CD14-positive monocyte (primary cell): Measurements from ENCODE around the gene CNN3. TPM values are rescaled to one million over a fixed set of nuclear protein-coding genes. Genes with fewer than 3 reads are reported as not detected.

Experiments used
- DNase-seq, 3 donors: peaks; one replicate each; pipeline ENCODE4 v3.0.0-alpha.2; 2011 to 2022
- H2AFZ ChIP-seq: 2 replicates; pipeline ENCODE4 v1.6.0; 2012; ENCODE audit warnings: mild to moderate bottlenecking, low read depth, low read length, inconsistent platforms; ENCODE audit not compliant: insufficient read depth, poor library complexity, severe bottlenecking
- H3K27ac ChIP-seq, 2 donors: 1 replicate in 1 of 2; 2 replicates in 1 of 2; pipeline ENCODE4 v1.5.1; 2012 to 2013; ENCODE audit warnings: low read length in 2 of 2, control low read depth in 1 of 2, inconsistent platforms in 1 of 2, low read depth in 1 of 2, mild to moderate bottlenecking in 1 of 2
- H3K27me3 ChIP-seq, 2 donors: one replicate each; pipeline versions ENCODE4 v1.6.0 to v1.6.1; 2011 to 2013; ENCODE audit warnings: low read length in 2 of 2; ENCODE audit not compliant: control insufficient read depth in 2 of 2, insufficient read depth in 2 of 2
- H3K36me3 ChIP-seq, 2 donors: replicated peaks in 1 of 2; 1 replicate in 1 of 2; 2 replicates in 1 of 2; pipeline versions ENCODE4 v1.5.1 to v1.6.1; 2012 to 2013; ENCODE audit warnings: low read length in 2 of 2, control low read depth in 1 of 2, inconsistent platforms in 1 of 2, mild to moderate bottlenecking in 1 of 2; ENCODE audit not compliant: insufficient read depth in 2 of 2, control insufficient read depth in 1 of 2
- H3K4me1 ChIP-seq, 2 donors: 1 replicate in 1 of 2; 2 replicates in 1 of 2; pipeline versions ENCODE4 v1.5.1 to v1.6.1; 2012 to 2013; ENCODE audit warnings: low read length in 2 of 2, control low read depth in 1 of 2, inconsistent platforms in 1 of 2, mild to moderate bottlenecking in 1 of 2, moderate library complexity in 1 of 2; ENCODE audit not compliant: insufficient read depth in 2 of 2, control insufficient read depth in 1 of 2
- H3K4me2 ChIP-seq: replicated peaks from 2 replicates; pipeline ENCODE3; 2012; ENCODE audit warnings: low read length, moderate library complexity, mild to moderate bottlenecking; ENCODE audit not compliant: poor library complexity, severe bottlenecking; ENCODE audit errors: extremely low read depth
- H3K4me3 ChIP-seq, 3 experiments: fragments of 200-600 bp in 1 of 3; sonication (generic) in 1 of 3; replicated peaks in 1 of 3; 1 replicate in 2 of 3; 2 replicates in 1 of 3; pipeline ENCODE4 v1.5.1; 2011 to 2013; ENCODE audit warnings: low read length in 3 of 3, mild to moderate bottlenecking in 3 of 3, control low read depth in 2 of 3, low read depth in 2 of 3, inconsistent platforms in 1 of 3, moderate library complexity in 1 of 3
- H3K79me2 ChIP-seq: 2 replicates; pipeline ENCODE4 v1.6.0; 2012; ENCODE audit warnings: mild to moderate bottlenecking, control low read depth, inconsistent platforms, low read length, moderate library complexity; ENCODE audit not compliant: insufficient read depth
- H3K9ac ChIP-seq: 2 replicates; pipeline ENCODE4 v1.6.0; 2017; ENCODE audit warnings: low read length, mild to moderate bottlenecking; ENCODE audit not compliant: insufficient read depth, poor library complexity, severe bottlenecking
- H3K9me3 ChIP-seq, 2 donors: replicated peaks in 1 of 2; 1 replicate in 1 of 2; 2 replicates in 1 of 2; pipeline versions ENCODE4 v1.5.1 to v1.6.1; 2012 to 2013; ENCODE audit warnings: low read length in 2 of 2, control low read depth in 1 of 2; ENCODE audit not compliant: control insufficient read depth in 1 of 2, insufficient read depth in 1 of 2
- H4K20me1 ChIP-seq: 2 replicates; pipeline ENCODE4 v1.6.0; 2012; ENCODE audit warnings: mild to moderate bottlenecking, low read length, control low read depth, moderate library complexity; ENCODE audit not compliant: insufficient read depth
- H3K27ac Mint-ChIP-seq, 7 donors: one replicate each; pipeline ENCODE4 v1.8.0; 2020; ENCODE audit warnings: mild to moderate bottlenecking in 7 of 7, mixed read lengths in 7 of 7, moderate library complexity in 6 of 7, inconsistent platforms in 2 of 7
- H3K27me3 Mint-ChIP-seq, 3 donors: one replicate each; pipeline ENCODE4 v1.8.0; 2021 to 2022; ENCODE audit warnings: low read depth in 3 of 3, mild to moderate bottlenecking in 3 of 3, mixed read lengths in 3 of 3, moderate library complexity in 3 of 3, inconsistent platforms in 1 of 3
- H3K36me3 Mint-ChIP-seq, 2 donors: one replicate each; pipeline ENCODE4 v1.8.0; 2020; ENCODE audit warnings: mixed read lengths in 2 of 2, inconsistent platforms in 1 of 2, mild to moderate bottlenecking in 1 of 2
- H3K4me1 Mint-ChIP-seq: one replicate; pipeline ENCODE4 v1.8.0; 2020; ENCODE audit warnings: mild to moderate bottlenecking, mixed read lengths
- H3K4me3 Mint-ChIP-seq, 2 donors: one replicate each; pipeline ENCODE4 v1.8.0; 2020; ENCODE audit warnings: mild to moderate bottlenecking in 2 of 2, mixed read lengths in 2 of 2, moderate library complexity in 1 of 2
- H3K9me3 Mint-ChIP-seq, 7 donors: one replicate each; pipeline ENCODE4 v1.8.0; 2020 to 2022; ENCODE audit warnings: mixed read lengths in 7 of 7, mild to moderate bottlenecking in 6 of 7, moderate library complexity in 6 of 7, inconsistent platforms in 2 of 7
- CTCF ChIP-seq: fragments of 200-600 bp; IDR thresholded peaks from one replicate; pipeline ENCODE4 v1.8.0; 2022; ENCODE audit warnings: antibody characterized with exemption, mild to moderate bottlenecking
- WGBS: methylation state at CpG from one replicate; pipeline ENCODE4 v1.1.5; 2013; ENCODE audit warnings: missing lambda C conversion rate; ENCODE audit not compliant: insufficient coverage; 5-methylcytosine and 5-hydroxymethylcytosine counted together
- intact Hi-C, 2 donors: fragments of 100-400 bp; cut with micrococcal nuclease; formaldehyde crosslinking; loops; one replicate each; pipeline versions ENCODE4 v1.15.0 to v1.15.1; 2023
- polyA plus RNA-seq, 3 donors: library from polyadenylated mRNA; depleted of rRNA in 1 of 3; unstranded in 2 of 3; stranded (reverse) in 1 of 3; fragments of 300-500 nt in 2 of 3; fragments of >200 nt in 1 of 3; fragmentation: Illumina TruSeq in 2 of 3; gene quantifications; 1 replicate in 2 of 3; 2 replicates in 1 of 3; pipeline ENCODE4 v1.2.3, GENCODE V29; 2012 to 2021

Gene CNN3
- polyA plus RNA-seq, 3 donors = 0.08 to 0.09 (median 0.08) TPM

GRCh38 chr1:94898491-94899385 is 28.2 kb downstream of the CNN3 start:
- no peak overlapping the region for H3K27ac Mint-ChIP-seq
- H3K27me3 ChIP-seq = no peaks in the 10 kb centered on the region
- WGBS = 100% methylated on average over 1 of the region's 7 CpGs
- no peak overlapping the region for H3K27ac ChIP-seq
- no peak overlapping the region for H3K4me3 ChIP-seq
- no peaks in the 10 kb centered on the region for H3K9me3 Mint-ChIP-seq
- no peaks in the 10 kb centered on the region for H3K36me3 Mint-ChIP-seq
- no peak for TF ChIP-seq CTCF
- H3K36me3 ChIP-seq = no peaks in the 10 kb centered on the region
- H3K79me2 ChIP-seq = no peaks in the 10 kb centered on the region
- H3K27me3 Mint-ChIP-seq = peaks cover 0 to 2% (median 1%) of the 10 kb centered on the region in 3 donors
- no peaks in the 10 kb centered on the region for H4K20me1 ChIP-seq
- H3K9ac ChIP-seq = no peak overlapping the region
- H3K4me1 Mint-ChIP-seq = no peaks in the 10 kb centered on the region
- no peak overlapping the region for H3K4me2 ChIP-seq
- no peaks in the 10 kb centered on the region for H3K4me1 ChIP-seq
- DNase-seq = no peak
- intact Hi-C loops = no loop called here
- no peaks in the 10 kb centered on the region for H3K9me3 ChIP-seq
- no peak overlapping the region for H3K4me3 Mint-ChIP-seq
- no peak overlapping the region for H2AFZ ChIP-seq

GRCh38 chr1:94895518-94895917 is 31.4 kb downstream of the CNN3 start:
- Histone ChIP-seq H3K4me1 (no peaks in the 10 kb centered on the region), H3K79me2 (no peaks in the 10 kb centered on the region), H3K9me3 (no peaks in the 10 kb centered on the region), H3K9ac (no peak overlapping the region), H2AFZ (no peak overlapping the region), H3K36me3 (no peaks in the 10 kb centered on the region), H3K4me3 (no peak overlapping the region), H3K27me3 (no peaks in the 10 kb centered on the region), H4K20me1 (no peaks in the 10 kb centered on the region), H3K27ac (no peak overlapping the region), H3K4me2 (no peak overlapping the region)
- Mint-ChIP-seq H3K4me3 (no peak overlapping the region), H3K36me3 (no peaks in the 10 kb centered on the region), H3K9me3 (no peaks in the 10 kb centered on the region), H3K4me1 (no peaks in the 10 kb centered on the region), H3K27me3 (peaks cover 2 to 7% (median 3%) of the 10 kb centered on the region in 3 donors), H3K27ac (no peak overlapping the region)
- no peak for DNase-seq
- TF ChIP-seq CTCF = no peak
- WGBS = no CpG with 5 or more reads among the region's 1 CpG
- intact Hi-C loops = no loop called here
